GM19193 (cell line): ENCODE data around the gene PPIL1.

ENCODE experiments used
- POLR2A ChIP-seq: IDR thresholded peaks from 4 replicates; pipeline ENCODE4 v1.6.1; 2011; ENCODE audit not compliant: insufficient read depth, insufficient read length; ENCODE audit errors: extremely low read depth

PPIL1 gene

DNA sequence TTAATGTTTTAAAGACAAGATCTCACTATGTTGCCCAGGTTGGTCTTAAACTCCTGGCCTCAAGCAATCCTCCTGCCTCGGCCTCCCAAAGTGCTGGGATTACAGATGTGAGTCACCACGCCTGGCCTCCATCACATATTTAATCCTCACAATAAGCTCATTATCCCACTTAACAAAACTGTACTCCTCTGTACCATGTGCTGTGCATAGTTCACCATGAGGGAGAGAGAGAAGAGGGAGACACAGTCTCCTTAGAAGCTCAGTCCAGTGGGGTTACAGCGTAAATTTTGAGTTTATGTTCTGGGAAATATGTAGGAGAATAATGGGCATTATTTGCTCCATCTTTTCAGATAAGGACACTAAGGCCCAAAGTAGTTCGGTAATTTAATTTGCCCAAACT, 27.5 kb downstream of the PPIL1 start:
- no peak for TF ChIP-seq POLR2A

DNA sequence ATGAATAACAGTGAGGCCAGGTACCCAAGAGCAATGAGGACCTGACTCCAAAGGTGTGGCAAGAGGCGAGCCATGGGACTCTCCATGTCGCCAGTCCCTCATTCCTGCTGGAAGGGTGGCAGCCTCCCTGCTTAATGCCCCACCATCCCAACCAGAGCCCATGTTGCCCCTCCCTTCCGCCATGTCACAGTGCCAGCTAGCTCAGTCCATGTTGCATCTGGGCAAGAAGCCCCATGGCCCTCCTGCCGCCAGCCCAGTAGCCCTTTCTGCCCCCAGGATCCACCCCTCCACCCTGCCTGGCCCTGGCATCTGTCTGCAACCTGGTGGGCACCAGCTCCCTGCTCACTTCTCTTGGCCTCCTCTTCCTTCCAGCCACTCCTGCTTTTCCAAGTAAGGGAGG, 29.4 kb downstream of the PPIL1 start:
- TF ChIP-seq POLR2A, result no peak

- TF ChIP-seq POLR2A, result no peak
Measured at GRCh38 chr6:36844232-36845170, 30.1 kb downstream of the PPIL1 start.

- TF ChIP-seq POLR2A, result no peak
Measured at GRCh38 chr6:36843170-36843569, 31.4 kb downstream of the PPIL1 start.

- no peak for TF ChIP-seq POLR2A
Measured at GRCh38 chr6:36841756-36842155, 32.8 kb downstream of the PPIL1 start.

DNA sequence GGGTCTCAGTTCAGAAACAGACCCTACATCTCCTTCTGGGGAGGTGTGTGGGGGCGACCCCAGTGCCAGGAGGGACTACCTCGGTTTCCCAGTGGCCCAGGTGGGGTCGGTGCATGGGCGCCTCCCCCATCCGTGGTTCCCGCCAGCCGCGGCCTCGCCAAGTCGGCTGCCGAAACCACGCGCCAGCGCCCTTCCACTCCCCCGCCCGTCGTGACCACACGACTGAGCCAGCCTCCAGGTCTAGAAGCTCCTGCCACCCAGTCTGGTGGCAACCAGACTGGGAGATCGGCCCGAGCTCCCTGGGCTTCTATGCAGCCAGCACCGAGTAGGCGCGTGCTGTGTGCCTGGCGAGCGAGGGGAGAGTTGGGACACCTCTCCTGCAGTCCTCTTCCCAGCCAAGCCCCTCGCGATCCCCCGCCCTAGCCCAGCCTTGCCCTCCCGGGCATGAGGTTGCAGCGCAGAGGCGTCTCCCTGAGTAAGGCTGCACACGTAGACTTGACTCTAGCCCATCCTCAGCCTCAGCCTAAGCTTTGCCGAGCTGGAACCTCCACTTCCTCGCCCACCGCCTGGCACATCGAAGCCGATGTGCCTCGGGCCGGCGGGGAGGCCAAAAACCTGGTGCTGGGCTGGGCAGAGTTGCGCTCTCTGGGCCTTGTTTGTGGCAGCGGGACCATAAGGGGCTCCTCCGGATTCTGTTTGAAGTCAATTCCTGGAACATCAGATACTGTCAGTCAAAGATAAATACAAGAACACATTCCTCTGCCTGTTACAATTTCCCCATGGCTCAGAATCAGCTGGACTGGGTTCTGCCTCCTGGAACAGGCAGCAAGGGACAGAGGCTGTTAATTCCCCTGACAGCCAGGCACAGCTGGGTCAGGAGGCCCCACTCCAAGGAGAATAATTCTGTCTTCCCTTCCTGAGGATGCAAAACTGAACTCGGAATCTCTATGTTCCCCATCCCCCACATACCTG, 33.9 kb downstream of the PPIL1 start:
- TF ChIP-seq POLR2A, result no peak

- TF ChIP-seq POLR2A, result no peak
Measured at GRCh38 chr6:36839749-36840431, 34.7 kb downstream of the PPIL1 start.

GRCh38 chr6:36838896-36839748, 35.5 kb downstream of the PPIL1 start, which contains the start of gene CPNE5:
TSS of gene CPNE5 (minus strand) at chr6:36839444. CDS start at chr6:36839377, 67 bp downstream.
- no peak for TF ChIP-seq POLR2A

- TF ChIP-seq POLR2A, result no peak
Measured at GRCh38 chr6:36837686-36838085, 36.9 kb downstream of the PPIL1 start.

GRCh38 chr6:36837022-36837339, 37.6 kb downstream of the PPIL1 start:
- TF ChIP-seq POLR2A, result no peak

GRCh38 chr6:36836111-36837021, 38.2 kb downstream of the PPIL1 start:
- no peak for TF ChIP-seq POLR2A

- TF ChIP-seq POLR2A, result no peak
Measured at GRCh38 chr6:36834576-36835341, 39.8 kb downstream of the PPIL1 start.
